Dendritic cell treated with granulocyte-macrophage colony-stimulating factor and Interleukin-4, amounts not matched to agents 40 ng/mL and 50 ng/mL, for 4 days (primary cell): Measurements from ENCODE around the gene NIFK.
"Not testable (repeated sequence)": the region's sequence is repeated elsewhere in the genome, so short reads cannot be mapped to it uniquely, and the experiment has no call there.

Source experiments
- H3K27ac Mint-ChIP-seq: one replicate; pipeline ENCODE4 v1.8.0; 2022; ENCODE audit warnings: mild to moderate bottlenecking, mixed read lengths
- H3K27me3 Mint-ChIP-seq: one replicate; pipeline ENCODE4 v1.8.0; 2022; ENCODE audit warnings: mild to moderate bottlenecking, mixed read lengths
- H3K36me3 Mint-ChIP-seq: one replicate; pipeline ENCODE4 v1.8.0; 2022; ENCODE audit warnings: low read depth, mixed read lengths
- H3K4me1 Mint-ChIP-seq: one replicate; pipeline ENCODE4 v1.8.0; 2022; ENCODE audit warnings: low read depth, mixed read lengths
- H3K4me3 Mint-ChIP-seq: one replicate; pipeline ENCODE4 v1.8.0; 2022; ENCODE audit warnings: mild to moderate bottlenecking, moderate library complexity, mixed read lengths
- H3K9me3 Mint-ChIP-seq: one replicate; pipeline ENCODE4 v1.8.0; 2022; ENCODE audit warnings: mixed read lengths
- intact Hi-C: fragments of 100-400 bp; cut with micrococcal nuclease; formaldehyde crosslinking; loops from one replicate; pipeline ENCODE4 v1.15.0; 2022

The NIFK gene

DNA sequence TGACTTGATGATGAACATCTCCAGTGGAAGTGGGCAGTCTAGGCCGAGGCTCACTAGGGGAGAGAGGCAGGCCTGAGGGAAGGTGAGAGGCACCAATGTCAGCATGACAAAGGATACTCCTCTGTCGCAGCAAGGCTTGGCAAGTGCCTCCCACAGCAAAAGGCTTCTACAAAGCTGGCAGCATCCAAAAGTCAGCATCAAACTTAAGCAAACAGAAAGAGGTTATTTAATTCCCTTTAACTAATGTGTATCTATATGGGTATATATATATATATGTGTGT lies 41.6 kb downstream of the NIFK start:
- Mint-ChIP-seq H3K27ac (no peak overlapping the region), H3K4me1 (peaks cover 20% of the 10 kb centered on the region), H3K9me3 (no peaks in the 10 kb centered on the region), H3K27me3 (peaks cover 1% of the 10 kb centered on the region), H3K4me3 (no peak overlapping the region), H3K36me3 (no peaks in the 10 kb centered on the region)
- intact Hi-C loops, result no loop called here

GRCh38 chr2:121694398-121695170 lies 42.1 kb downstream of the NIFK start:
- no peak overlapping the region for H3K4me3 Mint-ChIP-seq
- intact Hi-C loops, result no loop called here
- H3K27ac Mint-ChIP-seq, result no peak overlapping the region
- H3K36me3 Mint-ChIP-seq, result no peaks in the 10 kb centered on the region
- H3K27me3 Mint-ChIP-seq, result no peaks in the 10 kb centered on the region
- peaks cover 15% of the 10 kb centered on the region for H3K4me1 Mint-ChIP-seq
- no peaks in the 10 kb centered on the region for H3K9me3 Mint-ChIP-seq

DNA sequence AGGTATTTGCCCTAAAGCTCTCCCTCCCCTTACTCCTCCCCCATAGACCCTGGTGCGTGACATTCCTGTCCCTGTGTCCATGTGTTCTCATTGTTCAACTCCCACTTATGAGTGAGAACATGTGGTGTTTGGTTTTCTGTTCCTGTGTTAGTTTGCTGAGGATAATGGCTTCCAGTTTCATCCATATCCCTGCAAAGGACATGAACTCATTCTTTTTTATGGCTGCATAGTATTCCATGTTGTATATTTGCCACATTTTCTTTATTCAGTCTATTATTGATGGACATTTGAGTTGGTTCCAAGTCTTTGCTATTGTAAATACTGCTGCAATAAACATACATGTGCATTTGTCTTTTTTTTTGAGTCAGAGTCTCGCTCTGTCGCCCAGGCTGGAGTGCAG lies 46.1 kb downstream of the NIFK start:
- H3K9me3 Mint-ChIP-seq, H3K36me3 Mint-ChIP-seq, H3K4me1 Mint-ChIP-seq, intact Hi-C loops, H3K4me3 Mint-ChIP-seq, H3K27ac Mint-ChIP-seq, H3K27me3 Mint-ChIP-seq: not testable (repeated sequence)

GRCh38 chr2:121690095-121690494 lies 46.6 kb downstream of the NIFK start:
- H3K27ac Mint-ChIP-seq, result no peak overlapping the region
- no peaks in the 10 kb centered on the region for H3K4me1 Mint-ChIP-seq
- no peak overlapping the region for H3K4me3 Mint-ChIP-seq
- H3K27me3 Mint-ChIP-seq, result no peaks in the 10 kb centered on the region
- no peaks in the 10 kb centered on the region for H3K36me3 Mint-ChIP-seq
- H3K9me3 Mint-ChIP-seq, result no peaks in the 10 kb centered on the region
- intact Hi-C loops, result no loop called here

DNA sequence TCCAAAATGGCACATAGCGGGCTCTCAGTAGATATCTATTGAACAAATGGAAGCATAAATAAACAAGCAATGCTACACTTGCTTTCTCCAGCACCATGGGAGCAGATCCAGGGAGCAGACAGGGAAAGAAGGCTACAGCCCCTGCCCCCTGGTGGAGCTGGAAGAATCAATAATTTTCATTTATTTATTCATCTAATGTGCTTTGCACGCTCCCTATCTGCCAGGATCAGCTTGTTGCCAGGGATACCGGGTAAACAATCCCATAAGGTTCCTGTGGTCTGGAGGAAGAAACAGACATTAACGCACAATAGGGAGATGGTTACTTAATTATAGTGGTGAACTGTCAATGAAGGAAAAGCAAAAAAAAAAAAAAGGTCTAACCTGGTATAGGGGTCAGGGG lies 47.3 kb downstream of the NIFK start:
- Mint-ChIP-seq H3K36me3 (no peaks in the 10 kb centered on the region), H3K27me3 (no peaks in the 10 kb centered on the region), H3K4me3 (no peak overlapping the region), H3K4me1 (no peaks in the 10 kb centered on the region), H3K9me3 (peaks cover 3% of the 10 kb centered on the region), H3K27ac (no peak overlapping the region)
- intact Hi-C loops, result no loop called here

DNA sequence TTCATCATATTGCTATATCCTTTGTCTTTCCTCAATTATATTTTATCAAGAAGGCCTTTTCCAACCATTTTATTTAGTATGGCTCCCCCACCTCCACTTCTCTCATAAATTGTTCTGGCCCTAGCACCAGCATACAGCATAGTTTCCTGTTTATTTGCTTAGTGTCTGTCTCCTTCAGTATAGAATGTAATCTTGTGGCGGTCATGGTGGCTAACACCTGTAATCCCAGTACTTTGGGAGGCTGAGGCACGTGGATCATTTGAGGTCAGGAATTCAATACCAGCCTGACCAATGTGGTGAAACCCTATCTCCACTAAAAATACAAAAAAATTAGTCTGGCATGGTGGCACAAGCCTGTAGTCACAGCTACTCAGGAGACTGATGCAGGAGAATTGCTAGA lies 47.9 kb downstream of the NIFK start:
- Mint-ChIP-seq H3K4me3 (no peak overlapping the region), H3K36me3 (no peaks in the 10 kb centered on the region), H3K27ac (no peak overlapping the region), H3K27me3 (no peaks in the 10 kb centered on the region), H3K4me1 (no peaks in the 10 kb centered on the region), H3K9me3 (peaks cover 9% of the 10 kb centered on the region)
- intact Hi-C loops, result no loop called here

- Mint-ChIP-seq H3K36me3 (peaks cover 6% of the 10 kb centered on the region), H3K27ac (no peak overlapping the region), H3K27me3 (no peaks in the 10 kb centered on the region), H3K9me3 (peaks cover 28% of the 10 kb centered on the region), H3K4me1 (no peaks in the 10 kb centered on the region), H3K4me3 (no peak overlapping the region)
- intact Hi-C loops, result no loop called here
Observed at GRCh38 chr2:121686902-121687301, 49.8 kb downstream of the NIFK start.

DNA sequence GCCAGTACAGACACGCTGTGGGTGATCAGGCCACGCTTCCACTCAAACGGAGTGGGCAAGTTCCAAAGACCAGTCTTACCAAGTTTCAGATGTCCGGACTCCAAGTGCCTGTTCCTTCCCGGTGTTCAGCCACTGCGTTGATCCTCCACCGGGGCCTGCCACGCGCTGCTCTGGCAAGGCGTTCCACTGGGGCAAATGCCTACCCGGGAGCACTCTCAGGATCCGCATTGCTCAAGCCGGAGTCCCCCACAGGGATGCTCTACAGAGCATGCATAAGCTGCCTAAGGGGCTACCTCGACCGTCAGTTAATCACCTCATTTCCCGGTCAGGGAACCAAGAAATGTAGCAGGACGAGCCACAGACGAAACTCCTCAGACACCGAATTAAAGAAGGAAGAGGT lies 50.5 kb downstream of the NIFK start:
- intact Hi-C loops, result no loop called here
- H3K4me3 Mint-ChIP-seq, result no peak overlapping the region
- peaks cover 35% of the 10 kb centered on the region for H3K9me3 Mint-ChIP-seq
- H3K27me3 Mint-ChIP-seq, result no peaks in the 10 kb centered on the region
- H3K4me1 Mint-ChIP-seq, result no peaks in the 10 kb centered on the region
- peaks cover 6% of the 10 kb centered on the region for H3K36me3 Mint-ChIP-seq
- H3K27ac Mint-ChIP-seq, result no peak overlapping the region

DNA sequence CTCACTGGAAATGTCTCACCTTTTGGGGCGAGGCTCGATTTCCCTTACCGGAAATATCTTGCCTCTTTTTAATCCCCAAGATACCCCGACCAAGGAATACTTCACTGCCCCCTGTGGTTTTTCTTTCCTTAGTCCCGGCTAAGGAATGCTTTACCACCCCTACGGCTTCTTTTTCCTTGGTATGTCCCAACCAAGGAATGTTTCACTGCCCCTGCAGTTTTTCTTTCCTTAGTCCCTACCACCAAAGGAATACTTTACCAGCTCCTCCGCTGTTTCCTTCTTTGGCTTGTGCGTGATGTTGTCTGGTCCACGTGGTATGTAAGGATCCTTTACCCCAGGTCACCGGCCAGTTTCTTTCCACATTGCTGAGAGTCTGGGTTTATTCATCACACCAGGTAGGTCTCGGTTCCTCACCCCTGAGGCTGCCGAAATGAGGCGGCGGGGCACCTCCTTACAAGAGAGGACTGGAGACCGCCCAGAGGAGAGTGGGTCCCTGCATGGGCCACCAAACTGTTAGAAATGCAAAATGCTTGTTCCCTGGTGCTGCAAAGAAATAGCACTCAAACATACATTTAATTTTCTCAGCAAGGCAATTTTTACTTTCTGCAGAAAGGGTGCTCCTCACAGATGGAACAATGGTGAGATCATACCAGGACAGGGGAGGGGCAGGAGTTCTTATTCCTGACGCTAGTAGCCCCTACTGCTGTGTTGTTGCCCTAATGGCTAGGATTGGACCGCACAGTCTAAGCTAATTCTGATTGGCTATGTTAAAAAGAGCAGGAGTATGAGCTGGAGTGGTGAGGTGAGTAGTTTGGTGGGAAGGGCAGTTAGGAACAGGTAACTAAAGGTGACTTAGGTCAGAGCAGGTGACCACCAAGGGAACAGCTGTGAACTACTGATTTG lies 54.0 kb downstream of the NIFK start:
- Mint-ChIP-seq H3K27me3 (no peaks in the 10 kb centered on the region), H3K4me3 (no peak overlapping the region), H3K36me3 (peaks cover 6% of the 10 kb centered on the region), H3K27ac (no peak overlapping the region), H3K9me3 (peaks cover 58% of the 10 kb centered on the region), H3K4me1 (no peaks in the 10 kb centered on the region)
- intact Hi-C loops, result no loop called here

GRCh38 chr2:121677855-121678254 lies 58.8 kb downstream of the NIFK start:
- Mint-ChIP-seq H3K27ac (no peak overlapping the region), H3K4me1 (no peaks in the 10 kb centered on the region), H3K9me3 (peaks cover 80% of the 10 kb centered on the region), H3K27me3 (no peaks in the 10 kb centered on the region), H3K36me3 (peaks cover 1% of the 10 kb centered on the region), H3K4me3 (no peak overlapping the region)
- intact Hi-C loops, result no loop called here
